Kidney epithelial cell (primary cell): Measurements from ENCODE around the gene FAM53B. TPM values are rescaled to one million over a fixed set of nuclear protein-coding genes. Genes with fewer than 3 reads are reported as not detected.

Source experiments
- DNase-seq: peaks from one replicate; pipeline ENCODE4 v3.0.0-alpha.2; 2010; ENCODE audit warnings: low read depth
- H3K27me3 ChIP-seq: 2 replicates; pipeline ENCODE4 v1.6.0; 2011; ENCODE audit warnings: low read length; ENCODE audit not compliant: control insufficient read depth, insufficient read depth
- H3K36me3 ChIP-seq: 2 replicates; pipeline ENCODE4 v1.5.1; 2011; ENCODE audit warnings: low read length; ENCODE audit not compliant: control insufficient read depth, insufficient read depth
- H3K4me3 ChIP-seq: 2 replicates; pipeline ENCODE4 v1.5.1; 2011; ENCODE audit warnings: low read depth, mild to moderate bottlenecking, control low read depth, low read length
- CTCF ChIP-seq: IDR thresholded peaks from 2 replicates; pipeline ENCODE4 v1.5.1; 2011; ENCODE audit warnings: mild to moderate bottlenecking, moderate library complexity, low read length, control low read depth, inconsistent platforms; ENCODE audit not compliant: insufficient read depth, poor library complexity, severe bottlenecking
- total RNA-seq: library from RNA; depleted of rRNA; stranded (reverse); fragments of >200 nt; gene quantifications from 2 replicates; pipeline ENCODE4 v1.2.3, GENCODE V29; 2015

Gene FAM53B
- total RNA-seq, 1 donor from 2014 or later: 16.1 TPM

GRCh38 chr10:124663766-124664360, 80.3 kb downstream of the FAM53B start:
- TF ChIP-seq CTCF: no peak
- H3K4me3 ChIP-seq: no peak overlapping the region
- DNase-seq: no peak
- H3K27me3 ChIP-seq: no peaks in the 10 kb centered on the region
- no peaks in the 10 kb centered on the region for H3K36me3 ChIP-seq

- H3K36me3 ChIP-seq: no peaks in the 10 kb centered on the region
- no peak for TF ChIP-seq CTCF
- H3K27me3 ChIP-seq: no peaks in the 10 kb centered on the region
- no peak for DNase-seq
- no peak overlapping the region for H3K4me3 ChIP-seq
Observed at GRCh38 chr10:124663228-124663627, 81.0 kb downstream of the FAM53B start.

GRCh38 chr10:124661660-124662180, 82.5 kb downstream of the FAM53B start:
- H3K36me3 ChIP-seq: no peaks in the 10 kb centered on the region
- no peaks in the 10 kb centered on the region for H3K27me3 ChIP-seq
- H3K4me3 ChIP-seq: no peak overlapping the region
- DNase-seq: no peak
- no peak for TF ChIP-seq CTCF

GRCh38 chr10:124660404-124661125, 83.6 kb downstream of the FAM53B start:
- no peak for TF ChIP-seq CTCF
- no peak for DNase-seq
- Histone ChIP-seq H3K27me3 (no peaks in the 10 kb centered on the region), H3K36me3 (no peaks in the 10 kb centered on the region), H3K4me3 (no peak overlapping the region)

GRCh38 chr10:124659380-124659779, 84.8 kb downstream of the FAM53B start:
- TF ChIP-seq CTCF: no peak
- no peaks in the 10 kb centered on the region for H3K36me3 ChIP-seq
- no peak for DNase-seq
- H3K4me3 ChIP-seq: no peak overlapping the region
- no peaks in the 10 kb centered on the region for H3K27me3 ChIP-seq
